Breast epithelium (tissue), 3 donors: ENCODE data around the gene WNK2.

ENCODE experiments used
- POLR2AphosphoS5 ChIP-seq, 3 donors: sonication (generic); formaldehyde crosslinking; IDR thresholded peaks; one replicate each; pipeline ENCODE4 v1.6.1; 2017; ENCODE audit warnings: antibody characterized with exemption in 3 of 3
- TF ChIP-seq, protein P1 (sequence below), 3 donors: fragments of 450-650 bp; IDR thresholded peaks; one replicate each; pipeline ENCODE4 v1.5.1; 2016 to 2017; ENCODE audit warnings: antibody characterized with exemption in 3 of 3, mild to moderate bottlenecking in 3 of 3, moderate library complexity in 3 of 3

DNA sequence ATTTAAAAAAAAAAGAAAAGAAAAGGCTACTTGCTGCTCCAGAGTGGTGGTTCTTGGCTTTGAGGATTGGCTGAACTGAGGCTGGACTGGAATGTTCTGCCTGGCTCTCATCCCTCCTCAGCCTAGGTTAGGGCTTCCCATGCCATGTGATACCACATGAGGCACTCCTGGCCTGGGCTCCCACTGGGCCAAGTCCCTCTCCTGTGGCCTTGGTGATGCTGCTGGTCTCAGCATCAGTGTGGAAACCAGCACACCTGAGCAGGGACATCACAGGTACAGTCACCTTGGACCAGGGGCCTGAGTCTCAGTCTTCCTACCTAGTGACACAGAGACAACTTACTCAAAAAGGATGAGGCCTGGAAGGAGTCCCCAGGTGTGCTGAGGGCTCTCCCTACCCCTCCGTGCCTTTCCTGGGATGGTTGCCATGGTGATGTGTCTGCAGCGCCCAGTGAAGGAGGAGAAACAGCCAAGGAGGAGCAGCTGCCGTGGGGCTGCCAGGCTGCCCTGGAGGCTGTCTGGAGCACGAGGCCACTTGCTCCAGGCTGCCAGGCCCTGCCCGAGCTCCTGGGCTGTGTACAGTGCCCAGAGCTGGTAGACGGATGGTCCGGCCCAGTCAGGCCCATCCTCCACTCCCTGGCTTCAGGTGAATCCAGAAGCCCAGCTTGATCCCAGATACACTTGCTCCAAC, 71.0 kb downstream of the WNK2 start:
- TF ChIP-seq, protein P1, sequence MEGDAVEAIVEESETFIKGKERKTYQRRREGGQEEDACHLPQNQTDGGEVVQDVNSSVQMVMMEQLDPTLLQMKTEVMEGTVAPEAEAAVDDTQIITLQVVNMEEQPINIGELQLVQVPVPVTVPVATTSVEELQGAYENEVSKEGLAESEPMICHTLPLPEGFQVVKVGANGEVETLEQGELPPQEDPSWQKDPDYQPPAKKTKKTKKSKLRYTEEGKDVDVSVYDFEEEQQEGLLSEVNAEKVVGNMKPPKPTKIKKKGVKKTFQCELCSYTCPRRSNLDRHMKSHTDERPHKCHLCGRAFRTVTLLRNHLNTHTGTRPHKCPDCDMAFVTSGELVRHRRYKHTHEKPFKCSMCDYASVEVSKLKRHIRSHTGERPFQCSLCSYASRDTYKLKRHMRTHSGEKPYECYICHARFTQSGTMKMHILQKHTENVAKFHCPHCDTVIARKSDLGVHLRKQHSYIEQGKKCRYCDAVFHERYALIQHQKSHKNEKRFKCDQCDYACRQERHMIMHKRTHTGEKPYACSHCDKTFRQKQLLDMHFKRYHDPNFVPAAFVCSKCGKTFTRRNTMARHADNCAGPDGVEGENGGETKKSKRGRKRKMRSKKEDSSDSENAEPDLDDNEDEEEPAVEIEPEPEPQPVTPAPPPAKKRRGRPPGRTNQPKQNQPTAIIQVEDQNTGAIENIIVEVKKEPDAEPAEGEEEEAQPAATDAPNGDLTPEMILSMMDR (IDR thresholded peaks at IDR 0.05), result no peak
- no peak for TF ChIP-seq POLR2AphosphoS5 (IDR thresholded peaks at IDR 0.05)
